DND-41 (cell line): ENCODE results near the gene CSNK2A1.

Source experiments
- ATAC-seq: fragments of 200-7000 bp; cut with Tn5 transposase; 3 replicates; pipeline ENCODE4 v1.9.1; 2021; ENCODE audit warnings: low read depth; ENCODE audit not compliant: insufficient read depth
- DNase-seq: peaks from one replicate; pipeline ENCODE4 v3.0.0-alpha.2; 2020
- H2AFZ ChIP-seq: 2 replicates; pipeline ENCODE4 v1.6.0; 2012; ENCODE audit warnings: low read depth, low read length
- H3K27ac ChIP-seq: 2 replicates; pipeline ENCODE4 v1.5.1; 2012; ENCODE audit warnings: low read length, inconsistent platforms
- H3K27me3 ChIP-seq: fragments of 200-600 bp; sonication (generic); 2 replicates; pipeline ENCODE4 v1.6.0; 2012; ENCODE audit warnings: low read length, mild to moderate bottlenecking, inconsistent platforms; ENCODE audit not compliant: insufficient read depth, poor library complexity
- H3K36me3 ChIP-seq: 2 replicates; pipeline ENCODE4 v1.5.1; 2012; ENCODE audit warnings: low read length, inconsistent platforms; ENCODE audit not compliant: insufficient read depth
- H3K4me1 ChIP-seq: 2 replicates; pipeline ENCODE4 v1.5.1; 2012; ENCODE audit warnings: mild to moderate bottlenecking, low read length; ENCODE audit not compliant: insufficient read depth
- H3K4me2 ChIP-seq: 2 replicates; pipeline ENCODE4 v1.6.0; 2012; ENCODE audit warnings: mild to moderate bottlenecking, moderate library complexity, low read length, inconsistent platforms; ENCODE audit not compliant: insufficient read depth
- H3K4me3 ChIP-seq, 2 experiments: fragments of 200-600 bp in 1 of 2; shearing (Covaris generic) in 1 of 2; 2 replicates each; pipeline ENCODE4 v1.5.1; 2012 to 2016; ENCODE audit warnings: inconsistent platforms in 2 of 2, low read length in 2 of 2, mild to moderate bottlenecking in 2 of 2, low read depth in 1 of 2, moderate library complexity in 1 of 2
- H3K79me2 ChIP-seq: 2 replicates; pipeline ENCODE4 v1.6.0; 2012; ENCODE audit warnings: low read length, inconsistent platforms; ENCODE audit not compliant: insufficient read depth
- H3K9ac ChIP-seq: 2 replicates; pipeline ENCODE4 v1.6.0; 2012; ENCODE audit warnings: low read depth, mild to moderate bottlenecking, inconsistent platforms, low read length, moderate library complexity
- H3K9me3 ChIP-seq: 2 replicates; pipeline ENCODE4 v1.5.1; 2012; ENCODE audit warnings: low read length, moderate library complexity, mild to moderate bottlenecking, inconsistent platforms; ENCODE audit not compliant: insufficient read depth, severe bottlenecking
- H4K20me1 ChIP-seq: 2 replicates; pipeline ENCODE4 v1.6.0; 2012; ENCODE audit warnings: low read length; ENCODE audit not compliant: insufficient read depth
- CTCF ChIP-seq: IDR thresholded peaks from 2 replicates; pipeline ENCODE4 v1.5.1; 2012; ENCODE audit warnings: borderline replicate concordance, low read length, moderate library complexity, mild to moderate bottlenecking; ENCODE audit not compliant: poor library complexity, severe bottlenecking; ENCODE audit errors: extremely low read depth
- EZH2 ChIP-seq: IDR thresholded peaks from 3 replicates; pipeline ENCODE4 v1.6.1; 2012; ENCODE audit warnings: borderline replicate concordance, low read depth, mild to moderate bottlenecking, moderate library complexity, low read length, inconsistent platforms; ENCODE audit not compliant: severe bottlenecking

CSNK2A1 gene

GRCh38 chr20:430091-430999 lies 113.2 kb downstream of the CSNK2A1 start:
- no peaks in the 10 kb centered on the region for H3K9me3 ChIP-seq
- H2AFZ ChIP-seq: no peak overlapping the region
- TF ChIP-seq CTCF (no peak), EZH2 (no peak)
- no peak overlapping the region for H3K9ac ChIP-seq
- no peak for ATAC-seq
- H3K4me3 ChIP-seq: no peak overlapping the region
- H3K79me2 ChIP-seq: no peaks in the 10 kb centered on the region
- no peaks in the 10 kb centered on the region for H3K27me3 ChIP-seq
- H3K36me3 ChIP-seq: peaks cover 74% of the 10 kb centered on the region
- DNase-seq: no peak
- H3K4me2 ChIP-seq: no peak overlapping the region
- no peak overlapping the region for H3K27ac ChIP-seq
- H3K4me1 ChIP-seq: no peaks in the 10 kb centered on the region
- H4K20me1 ChIP-seq: 0 out of 2 replicates have a peak, but pooled peaks cover 8% of the 10 kb centered on the region

- ATAC-seq: no peak
- TF ChIP-seq EZH2: no peak
- TF ChIP-seq CTCF: peak; percentile 27
- no peak for DNase-seq
- H3K9ac ChIP-seq: no peak overlapping the region
- H3K4me3 ChIP-seq: no peak overlapping the region
- H2AFZ ChIP-seq: no peak overlapping the region
- no peaks in the 10 kb centered on the region for H3K4me1 ChIP-seq
- no peak overlapping the region for H3K27ac ChIP-seq
- no peaks in the 10 kb centered on the region for H3K79me2 ChIP-seq
- H3K27me3 ChIP-seq: no peaks in the 10 kb centered on the region
- 0 out of 2 replicates have a peak, but pooled peaks cover 3% of the 10 kb centered on the region for H4K20me1 ChIP-seq
- H3K4me2 ChIP-seq: no peak overlapping the region
- peaks cover 74% of the 10 kb centered on the region for H3K36me3 ChIP-seq
- H3K9me3 ChIP-seq: no peaks in the 10 kb centered on the region
These were observed 114.9 kb downstream of the CSNK2A1 start for GRCh38 chr20:428658-429200.

GRCh38 chr20:427849-428657 lies 115.5 kb downstream of the CSNK2A1 start:
- Histone ChIP-seq H3K36me3 (peaks cover 72% of the 10 kb centered on the region), H3K27me3 (no peaks in the 10 kb centered on the region), H3K9me3 (no peaks in the 10 kb centered on the region)

More at GRCh38 chr20:427849-428657, 115.5 kb downstream of the CSNK2A1 start:
- H3K4me1 ChIP-seq: no peaks in the 10 kb centered on the region
- no peak for TF ChIP-seq CTCF
- TF ChIP-seq EZH2: no peak
- H3K27ac ChIP-seq: no peak overlapping the region
- DNase-seq (no peak), ATAC-seq (no peak)
- no peaks in the 10 kb centered on the region for H3K79me2 ChIP-seq
- H3K4me2 ChIP-seq: no peak overlapping the region
- 0 out of 2 replicates have a peak, but pooled peaks cover 3% of the 10 kb centered on the region for H4K20me1 ChIP-seq
- H3K9ac ChIP-seq: no peak overlapping the region
- no peak overlapping the region for H2AFZ ChIP-seq
- H3K4me3 ChIP-seq: no peak overlapping the region
